RWPE1 (cell line): Measurements from ENCODE around the gene CES2.

Source experiments
- CTCF ChIA-PET: fragments of 350-600 bp; sonication (Branson Sonifier 250); formaldehyde crosslinking; extraction: SDS; loops from one replicate; lab custom pipeline; 2021; lab: Yijun Ruan, JAX
- POLR2A ChIA-PET: fragments of 400-600 bp; formaldehyde crosslinking; extraction: SDS; loops from one replicate; lab custom pipeline; 2020; ENCODE audit warnings: antibody characterized with exemption; ENCODE audit not compliant: low non-redundant PET; lab: Yijun Ruan, JAX
- DNase-seq: peaks from one replicate; pipeline ENCODE4 v3.0.0; 2012; ENCODE audit warnings: low spot score
- H3K27ac ChIP-seq: fragments of 450-650 bp; 2 replicates; pipeline ENCODE4 v1.5.1; 2017
- CTCF ChIP-seq: fragments of 450-650 bp; conservative IDR thresholded peaks from 2 replicates; pipeline ENCODE4 v1.5.1; 2017; ENCODE audit warnings: low read depth, mild to moderate bottlenecking

Gene CES2

GRCh38 chr16:66900721-66901441 lies 34.4 kb upstream of the CES2 start:
- CTCF ChIA-PET, result interaction anchor here (1.0 kb wide), 1 partner anchor 9 kb away, joined by 4 read pairs; no protein-coding TSS in a partner anchor
- no peak for DNase-seq
- H3K27ac ChIP-seq, result peak overlapping the region; percentile 60
- POLR2A ChIA-PET, result no interaction called here
- TF ChIP-seq CTCF, result no peak

- ChIA-PET POLR2A (no interaction called here), CTCF (no interaction called here)
- no peak for TF ChIP-seq CTCF
- no peak for DNase-seq
- H3K27ac ChIP-seq, result peak overlapping the region; percentile 60
These were observed 33.7 kb upstream of the CES2 start for GRCh38 chr16:66901626-66902025.

GRCh38 chr16:66902648-66903543 lies 32.4 kb upstream of the CES2 start:
- no peak overlapping the region for H3K27ac ChIP-seq
- CTCF ChIA-PET, result interaction anchor here (2.8 kb wide), 1 partner anchor 8 kb away, joined by 23 read pairs; no protein-coding TSS in a partner anchor
- DNase-seq, result no peak
- no peak for TF ChIP-seq CTCF
- POLR2A ChIA-PET, result no interaction called here

GRCh38 chr16:66903544-66904427 lies 31.5 kb upstream of the CES2 start:
- no peak overlapping the region for H3K27ac ChIP-seq
- ChIA-PET CTCF (interaction anchor here (2.8 kb wide), 1 partner anchor 9 kb away, joined by 23 read pairs; no protein-coding TSS in a partner anchor), POLR2A (no interaction called here)
- no peak for TF ChIP-seq CTCF
- DNase-seq, result no peak

GRCh38 chr16:66904428-66904845 lies 30.9 kb upstream of the CES2 start:
- CTCF ChIA-PET, result interaction anchor here (2.8 kb wide), 1 partner anchor 9 kb away, joined by 23 read pairs; no protein-coding TSS in a partner anchor
- H3K27ac ChIP-seq, result no peak overlapping the region
- no peak for DNase-seq
- POLR2A ChIA-PET, result no interaction called here
- no peak for TF ChIP-seq CTCF
